Psoas muscle (tissue), 8 donors: ENCODE results near the gene AURKB. TPM values are rescaled to one million over a fixed set of nuclear protein-coding genes. Genes with fewer than 3 reads are reported as not detected.
"Not testable (repeated sequence)": the region's sequence is repeated elsewhere in the genome, so short reads cannot be mapped to it uniquely, and the experiment has no call there.

Experiments
- ATAC-seq, 4 donors: fragments of 200-7000 bp; cut with Tn5 transposase; one replicate each; pipeline ENCODE4 v1.9.1; 2020; ENCODE audit warnings: moderate library complexity in 3 of 4, mild to moderate bottlenecking in 2 of 4
- DNase-seq, 2 donors: peaks; one replicate each; pipeline ENCODE4 v3.0.0-alpha.2; 2020
- H3K27ac ChIP-seq: fragments of 200-600 bp; one replicate; pipeline ENCODE4 v1.8.0; 2022
- H3K27me3 ChIP-seq, 3 donors: fragments of 200-600 bp in 1 of 3; one replicate each; pipeline versions ENCODE4 v1.6.1 to v1.8.0; 2013 to 2022; ENCODE audit warnings: low read length in 2 of 3, mild to moderate bottlenecking in 2 of 3, moderate library complexity in 1 of 3; ENCODE audit not compliant: insufficient read depth in 3 of 3
- H3K36me3 ChIP-seq, 2 donors: fragments of 200-600 bp in 1 of 2; one replicate each; pipeline versions ENCODE4 v1.6.1 to v1.8.0; 2013 to 2022; ENCODE audit warnings: low read depth in 1 of 2, mild to moderate bottlenecking in 1 of 2, moderate library complexity in 1 of 2; ENCODE audit not compliant: insufficient read depth in 1 of 2
- H3K4me1 ChIP-seq: fragments of 200-600 bp; one replicate; pipeline ENCODE4 v1.8.0; 2022
- H3K4me3 ChIP-seq: fragments of 200-600 bp; one replicate; pipeline ENCODE4 v1.8.0; 2022; ENCODE audit warnings: mild to moderate bottlenecking
- H3K9me3 ChIP-seq: fragments of 200-600 bp; one replicate; pipeline ENCODE4 v1.8.0; 2022
- WGBS, 3 donors: extraction: QIAGEN DNeasy Blood & Tissue Kit; methylation state at CpG; one replicate each; pipeline versions ENCODE4 v1.1.6 to v1.1.7; 2013; 5-methylcytosine and 5-hydroxymethylcytosine counted together
- intact Hi-C, 2 donors: fragments of 100-400 bp; cut with DNase I; formaldehyde crosslinking; loops; one replicate each; pipeline versions ENCODE4 v1.11.0 to v1.14.2; 2022
- polyA plus RNA-seq, 3 donors: library from polyadenylated mRNA; stranded (reverse); fragments of 200-250 nt; gene quantifications; one replicate each; pipeline ENCODE4 v1.2.3, GENCODE V29; 2013
- total RNA-seq, 4 donors: library from RNA; stranded (reverse); fragmentation: NEBNext Ultra II Directional in 2 of 4; extraction: Animal tissue kit (Norgen Biotek cat#: 25700) in 2 of 4; gene quantifications; one replicate each; pipeline versions ENCODE4 v1.2.1 to v1.2.4, GENCODE V29; 2021 to 2023
- TF ChIP-seq, protein P1 (sequence below): fragments of 200-600 bp; IDR thresholded peaks from one replicate; pipeline ENCODE4 v1.8.0; 2022; ENCODE audit warnings: antibody characterized with exemption
- donor health status: healthy with polysubstance abuse.
- donor health status: DM: no; HTN: no; CAD: no; lungs with moderate emphysema.
- donor health status: Bipolar disorder and iron deficiency.
- donor health status: healthy.
- donor health status: DM: yes; HTN: yes; CAD: no.
- donor health status: DM: no; HTN: no; CAD: no.
- donor health status: DM: no; HTN: no; CAD: no.
- donor health status: DM: yes; HTN: yes; CAD: no.

The AURKB gene
- total and polyA plus RNA-seq, 7 donors = 0.39 to 1.1 TPM; not detected in 5

DNA sequence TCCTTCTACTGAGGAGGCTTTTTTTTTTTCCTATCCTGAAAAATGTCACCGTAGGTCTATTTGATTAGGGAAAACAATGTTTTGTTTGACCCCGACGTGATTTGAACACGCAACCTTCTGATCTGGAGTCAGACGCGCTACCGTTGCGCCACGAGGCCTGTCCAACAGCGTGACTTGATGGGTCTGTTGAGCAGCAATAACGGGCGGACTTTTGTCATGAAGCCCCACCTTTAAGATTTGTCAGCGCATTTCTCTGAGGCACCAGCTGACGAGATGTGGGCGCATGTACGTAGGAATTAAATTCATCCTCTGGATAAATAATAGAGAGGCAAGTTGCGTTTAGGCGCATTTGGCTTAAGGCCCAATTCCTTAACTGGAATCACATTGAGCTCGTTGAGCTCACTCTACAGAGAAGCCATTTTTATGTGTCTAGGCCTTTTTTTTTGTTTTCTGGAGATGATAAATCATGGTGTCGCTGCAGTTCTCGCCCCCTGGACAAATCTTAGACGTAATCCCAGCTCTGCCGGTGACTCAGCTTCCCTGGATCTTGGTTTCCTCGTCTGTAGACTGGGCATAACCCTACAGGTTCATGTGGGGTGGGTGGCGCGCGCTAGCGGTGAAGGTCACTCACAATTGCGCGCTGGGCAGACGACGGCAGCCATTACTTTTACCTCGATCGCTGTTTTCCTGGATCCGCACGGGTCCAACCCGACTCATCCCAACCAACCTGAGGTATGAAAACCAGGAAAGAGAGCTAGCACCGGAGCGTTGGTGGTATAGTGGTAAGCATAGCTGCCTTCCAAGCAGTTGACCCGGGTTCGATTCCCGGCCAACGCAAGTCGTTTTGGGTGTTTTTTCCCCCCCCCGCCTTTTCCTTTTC is 10.6 kb upstream of the AURKB start:
- intact Hi-C loops = loop anchor here (1.0 to 5.0 kb wide), 2 partner anchors 35 to 739 kb away; partner anchors contain the start of genes POLR2A (in 1 of the 2) and SLC35G6 (in 1 of the 2)
- no peaks in the 10 kb centered on the region for H3K9me3 ChIP-seq
- TF ChIP-seq, protein P1, sequence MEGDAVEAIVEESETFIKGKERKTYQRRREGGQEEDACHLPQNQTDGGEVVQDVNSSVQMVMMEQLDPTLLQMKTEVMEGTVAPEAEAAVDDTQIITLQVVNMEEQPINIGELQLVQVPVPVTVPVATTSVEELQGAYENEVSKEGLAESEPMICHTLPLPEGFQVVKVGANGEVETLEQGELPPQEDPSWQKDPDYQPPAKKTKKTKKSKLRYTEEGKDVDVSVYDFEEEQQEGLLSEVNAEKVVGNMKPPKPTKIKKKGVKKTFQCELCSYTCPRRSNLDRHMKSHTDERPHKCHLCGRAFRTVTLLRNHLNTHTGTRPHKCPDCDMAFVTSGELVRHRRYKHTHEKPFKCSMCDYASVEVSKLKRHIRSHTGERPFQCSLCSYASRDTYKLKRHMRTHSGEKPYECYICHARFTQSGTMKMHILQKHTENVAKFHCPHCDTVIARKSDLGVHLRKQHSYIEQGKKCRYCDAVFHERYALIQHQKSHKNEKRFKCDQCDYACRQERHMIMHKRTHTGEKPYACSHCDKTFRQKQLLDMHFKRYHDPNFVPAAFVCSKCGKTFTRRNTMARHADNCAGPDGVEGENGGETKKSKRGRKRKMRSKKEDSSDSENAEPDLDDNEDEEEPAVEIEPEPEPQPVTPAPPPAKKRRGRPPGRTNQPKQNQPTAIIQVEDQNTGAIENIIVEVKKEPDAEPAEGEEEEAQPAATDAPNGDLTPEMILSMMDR = no peak
- H3K4me3 ChIP-seq = peak overlapping the region; percentile 88
- H3K27me3 ChIP-seq = no peaks in the 10 kb centered on the region
- 0 to 1% (median 0%) methylated on average over 45 of the region's 45 CpGs for WGBS, 3 donors
- H3K4me1 ChIP-seq = peaks cover 9% of the 10 kb centered on the region
- ATAC-seq = peak; percentile 69 to 75 (median 70)
- DNase-seq = peak; percentile 81 to 90
- peak overlapping the region; percentile 93 for H3K27ac ChIP-seq
- H3K36me3 ChIP-seq = no peaks in the 10 kb centered on the region

DNA sequence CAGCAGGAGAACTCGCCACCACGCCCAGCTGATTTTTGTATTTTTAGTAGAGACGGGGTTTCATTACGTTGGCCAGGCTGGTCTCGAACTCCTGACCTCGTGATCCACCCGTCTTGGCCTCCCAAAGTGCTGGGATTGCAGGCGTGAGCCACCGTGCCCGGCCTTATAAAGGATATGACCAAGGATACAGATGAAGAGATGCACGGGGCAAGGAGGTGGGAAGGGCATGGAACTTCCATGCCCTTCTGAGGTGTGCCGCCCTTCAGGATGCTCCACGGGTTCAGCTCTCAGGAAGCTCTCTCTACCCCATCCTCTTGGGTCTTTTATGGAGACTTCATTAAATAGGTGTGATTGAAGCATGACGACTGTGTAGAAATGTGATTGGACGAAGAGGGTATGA is 3.6 kb upstream of the AURKB start:
- H3K27ac ChIP-seq, H3K9me3 ChIP-seq, intact Hi-C loops, H3K4me3 ChIP-seq, H3K4me1 ChIP-seq, H3K27me3 ChIP-seq, DNase-seq, ATAC-seq, H3K36me3 ChIP-seq: not testable (repeated sequence)
- 83 to 88% (median 85%) methylated on average over 15 of the region's 15 CpGs for WGBS, 3 donors

DNA sequence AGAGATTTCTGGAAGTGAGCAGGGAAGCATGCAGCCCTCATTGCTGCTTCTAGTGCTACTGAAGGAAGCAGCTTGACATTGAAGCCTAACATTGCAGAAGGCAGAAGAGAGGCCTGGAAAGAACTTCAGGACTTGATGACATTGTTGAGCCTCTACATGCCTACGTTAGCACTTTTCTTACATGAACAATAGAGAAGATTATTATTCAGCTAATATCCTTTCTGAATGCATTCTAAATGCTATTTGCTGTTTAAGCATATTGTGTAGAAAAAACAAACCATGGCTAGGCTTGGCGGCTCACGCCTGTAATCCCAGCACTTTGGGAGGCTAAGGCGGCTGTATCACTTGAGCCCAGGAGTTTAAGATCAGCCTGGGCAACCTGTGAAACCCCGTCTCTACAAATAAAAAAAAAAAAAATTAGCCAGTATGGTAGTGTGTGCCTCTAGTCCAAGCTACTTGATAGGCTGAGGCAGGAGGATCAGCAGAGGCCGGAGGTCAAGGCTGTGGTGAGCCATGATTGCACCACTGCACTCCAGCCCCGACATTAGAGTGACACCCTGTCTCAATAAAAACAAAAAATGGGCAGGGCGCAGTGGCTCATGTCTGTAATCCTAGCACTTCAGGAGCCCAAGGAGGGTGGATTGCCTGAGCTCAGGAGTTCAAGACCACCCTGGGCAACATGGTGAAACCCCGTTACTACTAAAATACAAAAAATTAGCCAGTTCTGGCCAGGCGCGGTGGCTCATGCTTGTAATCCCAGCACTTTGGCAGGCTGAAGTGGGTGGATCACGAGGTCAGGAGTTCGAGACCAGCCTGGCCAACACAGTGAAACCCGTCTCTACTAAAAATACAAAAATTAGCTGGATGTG is 2.2 kb upstream of the AURKB start:
- Histone ChIP-seq H3K27ac (no peak overlapping the region), H3K36me3 (no peaks in the 10 kb centered on the region), H3K4me1 (peaks cover 8% of the 10 kb centered on the region), H3K4me3 (no peak overlapping the region), H3K9me3 (no peaks in the 10 kb centered on the region), H3K27me3 (no peaks in the 10 kb centered on the region)
- intact Hi-C loops = no loop called here
- TF ChIP-seq, protein P1 = no peak
- WGBS, 3 donors = 79 to 82% (median 80%) methylated on average over 14 of the region's 14 CpGs
- no peak for ATAC-seq
- no peak for DNase-seq

DNA sequence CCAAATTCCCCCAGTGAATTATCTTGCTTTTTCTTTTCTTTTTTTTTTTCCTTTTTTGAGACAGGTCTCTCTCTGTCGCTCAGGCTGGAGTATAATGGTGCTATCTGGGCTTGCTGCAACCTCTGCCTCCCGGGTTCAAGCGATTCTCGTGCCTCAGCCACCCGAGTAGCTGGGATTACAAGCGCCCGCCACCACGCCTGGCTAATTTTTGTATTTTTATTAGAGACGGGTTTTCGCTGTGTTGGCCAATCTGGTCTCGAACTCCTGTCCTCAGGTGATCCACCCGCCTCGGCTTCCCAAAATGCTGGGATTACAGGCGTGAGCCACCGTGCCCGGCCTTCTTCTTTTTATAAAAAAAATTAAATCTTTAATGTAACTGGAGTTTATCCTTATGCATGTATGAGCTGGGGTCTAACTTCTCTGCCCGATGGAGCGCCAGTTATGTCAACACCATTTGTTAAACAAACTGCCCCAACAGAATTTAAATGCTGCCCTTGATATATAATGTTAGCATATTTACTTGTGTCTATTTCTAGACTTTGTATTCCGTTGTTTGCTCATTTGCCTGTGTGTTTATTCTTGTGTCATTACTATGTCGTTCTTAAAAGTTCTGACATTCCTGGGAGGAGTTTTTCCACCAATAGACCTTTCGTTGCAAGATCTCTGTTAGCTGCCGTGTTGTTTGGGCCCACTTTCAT is 535 bp upstream of the AURKB start:
- DNase-seq = no peak
- ATAC-seq = peak in 3 of 4 donors; percentile 10 to 42 (median 13)
- peak overlapping the region; percentile 75 for H3K4me3 ChIP-seq
- H3K4me1 ChIP-seq = peaks cover 8% of the 10 kb centered on the region
- H3K36me3 ChIP-seq = no peaks in the 10 kb centered on the region
- no peaks in the 10 kb centered on the region for H3K27me3 ChIP-seq
- 16 to 21% (median 17%) methylated on average over 22 of the region's 22 CpGs for WGBS, 3 donors
- intact Hi-C loops = no loop called here
- no peaks in the 10 kb centered on the region for H3K9me3 ChIP-seq
- peak overlapping the region; percentile 75 for H3K27ac ChIP-seq
- TF ChIP-seq, protein P1 = no peak
